K562 (cell line): ENCODE results near the gene TNFSF13. TPM values are rescaled to one million over a fixed set of nuclear protein-coding genes. Genes with fewer than 3 reads are reported as not detected.

Experiments
- ATF7 ChIP-seq: fragments of 450-650 bp; IDR thresholded peaks from 2 replicates; pipeline ENCODE4 v1.7.1; 2014; ENCODE audit warnings: mild to moderate bottlenecking, moderate library complexity
- CHD1 ChIP-seq: fragments of 200-600 bp; sonication (generic); IDR thresholded peaks from one replicate; pipeline ENCODE4 v1.6.1; 2012; ENCODE audit warnings: mild to moderate bottlenecking, moderate library complexity, low read length, inconsistent platforms
- GATA2 ChIP-seq: sonication (generic); formaldehyde crosslinking; IDR thresholded peaks from 2 replicates; pipeline ENCODE4 v1.4.0; 2020; ENCODE audit warnings: mild to moderate bottlenecking, missing genetic modification reagents
- JUND ChIP-seq, 2 experiments: IDR thresholded peaks; 2 replicates in 1 of 2; 3 replicates in 1 of 2; pipeline ENCODE4 v1.6.1; 2011; ENCODE audit warnings: borderline replicate concordance in 2 of 2, low read depth in 2 of 2, low read length in 2 of 2, improper control_type of control experiment in 1 of 2, missing biosample characterization in 1 of 2, missing genetic modification characterization in 1 of 2, missing genetic modification reagents in 1 of 2
- L3MBTL2 ChIP-seq: fragments of 450-650 bp; IDR thresholded peaks from 2 replicates; pipeline ENCODE4 v1.6.1; 2016; ENCODE audit warnings: mild to moderate bottlenecking, moderate library complexity
- NELFE ChIP-seq: IDR thresholded peaks from 2 replicates; pipeline ENCODE4 v1.6.1; 2011; ENCODE audit warnings: mild to moderate bottlenecking; ENCODE audit not compliant: insufficient read depth, insufficient read length
- NONO ChIP-seq, 2 experiments: fragments of 200-400 bp in 1 of 2; fragments of 450-650 bp in 1 of 2; formaldehyde crosslinking in 1 of 2; IDR thresholded peaks; 2 replicates each; pipeline ENCODE4 v1.6.1; 2017; ENCODE audit warnings: low read depth in 2 of 2, mild to moderate bottlenecking in 2 of 2, moderate library complexity in 2 of 2, low read length in 1 of 2
- NRF1 ChIP-seq, 2 experiments: fragments of 450-650 bp; IDR thresholded peaks in 1 of 2; conservative IDR thresholded peaks in 1 of 2; 2 replicates each; pipeline ENCODE4 v1.6.1; 2014; ENCODE audit warnings: mild to moderate bottlenecking in 2 of 2
- POLR2B ChIP-seq: fragments of 450-650 bp; IDR thresholded peaks from 2 replicates; pipeline ENCODE4 v1.6.1; 2018; ENCODE audit warnings: low read depth; ENCODE audit not compliant: partially characterized antibody
- SRSF7 ChIP-seq: fragments of 200-400 bp; formaldehyde crosslinking; optimal IDR thresholded peaks from 2 replicates; pipeline ENCODE3; 2017; ENCODE audit warnings: mild to moderate bottlenecking, low read depth, low read length
- TAF15 ChIP-seq: fragments of 200-400 bp; formaldehyde crosslinking; IDR thresholded peaks from 2 replicates; pipeline ENCODE4 v1.6.1; 2017; ENCODE audit warnings: mild to moderate bottlenecking, low read depth, low read length, moderate library complexity
- TCFL5 ChIP-seq: fragments of 250-450 bp; sonication (Bioruptor Pico); conservative IDR thresholded peaks from 2 replicates; pipeline ENCODE4 v1.6.1; 2021; ENCODE audit warnings: mild to moderate bottlenecking, moderate library complexity, matching md5 sums
- ZNF3 ChIP-seq: fragments of 250-450 bp; sonication (Bioruptor Pico); IDR thresholded peaks from 2 replicates; pipeline ENCODE4 v1.5.0; 2021; ENCODE audit warnings: mild to moderate bottlenecking, moderate library complexity
- ZNF75A ChIP-seq: fragments of 450-650 bp; formaldehyde crosslinking; IDR thresholded peaks from 2 replicates; pipeline ENCODE4 v1.4.0; 2020; ENCODE audit warnings: mild to moderate bottlenecking
- polyA plus RNA-seq, 8 experiments: library from polyadenylated mRNA; depleted of rRNA in 4 of 8; stranded (reverse) in 5 of 8; unstranded in 3 of 8; fragments of >200 nt; fragmentation: Nextera tagmentation in 2 of 8; fragmentation: Illumina TruSeq in 1 of 8; extraction: Ambion mirVana in 2 of 8; extraction: Trizol in 1 of 8; gene quantifications; 2 replicates each; pipeline versions ENCODE4 v1.2.1 to v1.2.3, GENCODE V29; 2011 to 2014; ENCODE audit warnings: inconsistent platforms in 1 of 8, missing spikeins in 1 of 8
- total RNA-seq, 7 experiments: library from RNA; depleted of rRNA in 6 of 7; stranded (reverse); fragments of >200 nt in 6 of 7; fragmentation: Illumina TruSeq in 2 of 7; extraction: Trizol in 2 of 7; gene quantifications; 2 replicates each; pipeline versions ENCODE4 v1.2.1 to v1.2.3, GENCODE V29; 2011 to 2021; ENCODE audit warnings: low replicate concordance in 1 of 7
- TF ChIP-seq, protein P1 (sequence below): fragments of 450-650 bp; IDR thresholded peaks from 2 replicates; pipeline ENCODE4 v1.6.1; 2017; ENCODE audit warnings: antibody characterized with exemption, mild to moderate bottlenecking
- TF ChIP-seq, protein P2 (sequence below): fragments of 450-650 bp; IDR thresholded peaks from 2 replicates; pipeline ENCODE4 v1.6.1; 2016
- TF ChIP-seq, protein P3 (sequence below), 2 experiments: IDR thresholded peaks; 2 replicates each; pipeline ENCODE4 v1.6.1; 2011; ENCODE audit warnings: borderline replicate concordance in 1 of 2, control low read depth in 1 of 2, low read depth in 1 of 2, low read length in 1 of 2, mild to moderate bottlenecking in 1 of 2, mixed read lengths in 1 of 2, moderate library complexity in 1 of 2; ENCODE audit not compliant: insufficient read depth in 1 of 2, insufficient read length in 1 of 2, poor library complexity in 1 of 2, severe bottlenecking in 1 of 2; ENCODE audit errors: extremely low read depth in 1 of 2
- TF ChIP-seq, protein P4 (sequence below), 2 experiments: fragments of 200-800 bp in 1 of 2; sonication (Bioruptor generic) in 1 of 2; sonication (generic) in 1 of 2; formaldehyde crosslinking in 1 of 2; IDR thresholded peaks in 1 of 2; conservative IDR thresholded peaks in 1 of 2; 2 replicates each; pipeline versions ENCODE4 v1.5.0 to v1.6.1; 2016 to 2020; ENCODE audit warnings: missing compliant biosample characterization in 1 of 2, missing genetic modification characterization in 1 of 2, missing genetic modification reagents in 1 of 2

Gene TNFSF13
- total and polyA plus RNA-seq, 9 of the 15 experiments (the other 6 are each of a cell fraction or from before 2014, with no cell fraction given) = 0.04 to 0.51 (median 0.19) TPM; not detected in 1

DNA sequence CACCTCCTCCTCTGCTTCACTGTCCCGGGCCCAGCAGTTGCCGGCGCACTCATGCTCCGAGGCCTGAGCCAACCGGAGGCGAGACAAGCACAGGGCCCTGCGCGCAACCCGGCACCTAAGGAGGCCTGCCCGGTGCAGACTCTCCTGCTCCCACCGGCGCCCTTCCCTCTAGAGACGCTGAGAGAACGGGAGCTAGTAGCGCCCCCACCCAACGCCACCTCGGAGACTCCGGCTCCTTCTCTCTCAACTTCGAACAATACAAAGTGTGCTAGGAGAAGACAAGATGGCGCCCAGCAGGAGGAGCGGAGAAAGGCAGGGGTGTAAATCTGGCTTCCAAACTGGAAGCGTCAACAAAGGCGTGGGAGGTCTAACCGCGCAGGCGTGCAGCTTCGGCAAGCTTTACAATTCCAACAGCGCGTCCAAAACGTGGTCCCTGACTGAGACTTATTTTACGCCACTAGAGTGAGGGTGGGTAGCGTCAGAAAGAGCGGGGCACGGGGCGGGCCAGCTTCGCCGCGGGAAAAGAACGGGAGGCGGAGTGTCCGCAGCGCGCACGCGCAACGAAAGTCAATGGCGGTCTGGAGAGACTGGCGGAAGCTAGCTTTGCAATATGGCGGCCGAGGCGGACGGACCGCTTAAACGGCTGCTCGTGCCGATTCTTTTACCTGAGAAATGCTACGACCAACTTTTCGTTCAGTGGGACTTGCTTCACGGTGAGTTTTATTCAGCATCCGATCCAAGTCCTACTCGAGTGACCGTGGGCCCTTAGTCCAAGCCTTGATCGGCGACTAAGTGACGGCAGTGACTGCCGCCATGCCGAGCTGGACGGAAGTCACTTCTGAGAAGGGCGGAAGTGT is 24.9 kb downstream of the TNFSF13 start, which contains the start of gene MPDU1 (continued):
- TF ChIP-seq, protein P1, sequence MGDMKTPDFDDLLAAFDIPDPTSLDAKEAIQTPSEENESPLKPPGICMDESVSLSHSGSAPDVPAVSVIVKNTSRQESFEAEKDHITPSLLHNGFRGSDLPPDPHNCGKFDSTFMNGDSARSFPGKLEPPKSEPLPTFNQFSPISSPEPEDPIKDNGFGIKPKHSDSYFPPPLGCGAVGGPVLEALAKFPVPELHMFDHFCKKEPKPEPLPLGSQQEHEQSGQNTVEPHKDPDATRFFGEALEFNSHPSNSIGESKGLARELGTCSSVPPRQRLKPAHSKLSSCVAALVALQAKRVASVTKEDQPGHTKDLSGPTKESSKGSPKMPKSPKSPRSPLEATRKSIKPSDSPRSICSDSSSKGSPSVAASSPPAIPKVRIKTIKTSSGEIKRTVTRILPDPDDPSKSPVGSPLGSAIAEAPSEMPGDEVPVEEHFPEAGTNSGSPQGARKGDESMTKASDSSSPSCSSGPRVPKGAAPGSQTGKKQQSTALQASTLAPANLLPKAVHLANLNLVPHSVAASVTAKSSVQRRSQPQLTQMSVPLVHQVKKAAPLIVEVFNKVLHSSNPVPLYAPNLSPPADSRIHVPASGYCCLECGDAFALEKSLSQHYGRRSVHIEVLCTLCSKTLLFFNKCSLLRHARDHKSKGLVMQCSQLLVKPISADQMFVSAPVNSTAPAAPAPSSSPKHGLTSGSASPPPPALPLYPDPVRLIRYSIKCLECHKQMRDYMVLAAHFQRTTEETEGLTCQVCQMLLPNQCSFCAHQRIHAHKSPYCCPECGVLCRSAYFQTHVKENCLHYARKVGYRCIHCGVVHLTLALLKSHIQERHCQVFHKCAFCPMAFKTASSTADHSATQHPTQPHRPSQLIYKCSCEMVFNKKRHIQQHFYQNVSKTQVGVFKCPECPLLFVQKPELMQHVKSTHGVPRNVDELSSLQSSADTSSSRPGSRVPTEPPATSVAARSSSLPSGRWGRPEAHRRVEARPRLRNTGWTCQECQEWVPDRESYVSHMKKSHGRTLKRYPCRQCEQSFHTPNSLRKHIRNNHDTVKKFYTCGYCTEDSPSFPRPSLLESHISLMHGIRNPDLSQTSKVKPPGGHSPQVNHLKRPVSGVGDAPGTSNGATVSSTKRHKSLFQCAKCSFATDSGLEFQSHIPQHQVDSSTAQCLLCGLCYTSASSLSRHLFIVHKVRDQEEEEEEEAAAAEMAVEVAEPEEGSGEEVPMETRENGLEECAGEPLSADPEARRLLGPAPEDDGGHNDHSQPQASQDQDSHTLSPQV = peak; percentile 98
- peak; percentile 80 for TF ChIP-seq POLR2B
- TF ChIP-seq, protein P2, sequence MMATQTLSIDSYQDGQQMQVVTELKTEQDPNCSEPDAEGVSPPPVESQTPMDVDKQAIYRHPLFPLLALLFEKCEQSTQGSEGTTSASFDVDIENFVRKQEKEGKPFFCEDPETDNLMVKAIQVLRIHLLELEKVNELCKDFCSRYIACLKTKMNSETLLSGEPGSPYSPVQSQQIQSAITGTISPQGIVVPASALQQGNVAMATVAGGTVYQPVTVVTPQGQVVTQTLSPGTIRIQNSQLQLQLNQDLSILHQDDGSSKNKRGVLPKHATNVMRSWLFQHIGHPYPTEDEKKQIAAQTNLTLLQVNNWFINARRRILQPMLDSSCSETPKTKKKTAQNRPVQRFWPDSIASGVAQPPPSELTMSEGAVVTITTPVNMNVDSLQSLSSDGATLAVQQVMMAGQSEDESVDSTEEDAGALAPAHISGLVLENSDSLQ = peak; percentile 48
- TF ChIP-seq NONO (IDR thresholded peaks at IDR 0.05; ENCODE audit: low read depth in 2 of 2, low read length in 1 of 2) = no peak
- peak; percentile 64; the same call in 1 of the 2 replicates for TF ChIP-seq ATF7
- no peak for TF ChIP-seq TCFL5 (CRISPR knock-in tag)
- no peak for TF ChIP-seq GATA2 (CRISPR knock-in tag)
- no peak for TF ChIP-seq CHD1
- TF ChIP-seq TAF15 = no peak
- TF ChIP-seq JUND (IDR thresholded peaks at IDR 0.05; ENCODE audit: borderline replicate concordance, low read depth, low read length) = peak; percentile 46
- no peak; the same call in 1 of the 3 replicates for TF ChIP-seq JUND (tag; IDR thresholded peaks at IDR 0.05; ENCODE audit: borderline replicate concordance, low read depth, low read length)
- TF ChIP-seq NELFE = no peak
- TF ChIP-seq, protein P3, sequence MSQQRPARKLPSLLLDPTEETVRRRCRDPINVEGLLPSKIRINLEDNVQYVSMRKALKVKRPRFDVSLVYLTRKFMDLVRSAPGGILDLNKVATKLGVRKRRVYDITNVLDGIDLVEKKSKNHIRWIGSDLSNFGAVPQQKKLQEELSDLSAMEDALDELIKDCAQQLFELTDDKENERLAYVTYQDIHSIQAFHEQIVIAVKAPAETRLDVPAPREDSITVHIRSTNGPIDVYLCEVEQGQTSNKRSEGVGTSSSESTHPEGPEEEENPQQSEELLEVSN (IDR thresholded peaks at IDR 0.05; ENCODE audit: borderline replicate concordance in 1 of 2, extremely low read depth in 1 of 2, insufficient read depth in 1 of 2, insufficient read length in 1 of 2, low read depth in 1 of 2, low read length in 1 of 2, poor library complexity in 1 of 2, severe bottlenecking in 1 of 2) = peak; percentile 93 to 96
- peak; percentile 99 for TF ChIP-seq L3MBTL2
- TF ChIP-seq ZNF75A (CRISPR knock-in tag) = no peak
- TF ChIP-seq ZNF3 (CRISPR knock-in tag) = no peak
- TF ChIP-seq, protein P4, sequence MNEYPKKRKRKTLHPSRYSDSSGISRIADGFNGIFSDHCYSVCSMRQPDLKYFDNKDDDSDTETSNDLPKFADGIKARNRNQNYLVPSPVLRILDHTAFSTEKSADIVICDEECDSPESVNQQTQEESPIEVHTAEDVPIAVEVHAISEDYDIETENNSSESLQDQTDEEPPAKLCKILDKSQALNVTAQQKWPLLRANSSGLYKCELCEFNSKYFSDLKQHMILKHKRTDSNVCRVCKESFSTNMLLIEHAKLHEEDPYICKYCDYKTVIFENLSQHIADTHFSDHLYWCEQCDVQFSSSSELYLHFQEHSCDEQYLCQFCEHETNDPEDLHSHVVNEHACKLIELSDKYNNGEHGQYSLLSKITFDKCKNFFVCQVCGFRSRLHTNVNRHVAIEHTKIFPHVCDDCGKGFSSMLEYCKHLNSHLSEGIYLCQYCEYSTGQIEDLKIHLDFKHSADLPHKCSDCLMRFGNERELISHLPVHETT (CRISPR knock-in tag; conservative IDR thresholded peaks at IDR 0.05 in 1 of 2, IDR thresholded peaks at IDR 0.05 in 1 of 2) = peak in 1 of 2 experiments; percentile 87; a peak in 2 of 4 replicates
- TF ChIP-seq NRF1 (conservative IDR thresholded peaks at IDR 0.05 in 1 of 2, IDR thresholded peaks at IDR 0.05 in 1 of 2) = peak; percentile 97 to 98
- no peak for TF ChIP-seq SRSF7
